ENCODE results near the gene RO60.

DNA sequence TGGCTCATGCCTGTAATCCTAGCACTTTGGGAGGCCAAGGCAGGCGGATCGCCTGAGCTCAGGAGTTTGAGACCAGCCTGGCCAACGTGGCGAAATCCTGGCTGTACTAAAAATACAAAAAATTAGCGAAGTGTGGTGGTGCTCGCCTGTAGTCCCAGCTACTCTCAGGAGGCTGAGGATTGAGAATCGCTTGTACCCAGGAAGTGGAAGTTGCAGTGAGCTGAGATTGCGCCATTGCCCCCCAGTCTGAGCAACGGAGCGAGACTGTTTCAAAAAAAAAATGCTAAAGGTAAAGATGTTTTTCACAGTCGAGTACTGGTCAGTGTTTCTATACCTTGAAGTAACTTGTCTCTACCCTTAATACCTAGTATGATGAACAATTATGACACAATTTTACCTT, 34.7 kb downstream of the RO60 start:
- TF ChIP-seq, protein P1, sequence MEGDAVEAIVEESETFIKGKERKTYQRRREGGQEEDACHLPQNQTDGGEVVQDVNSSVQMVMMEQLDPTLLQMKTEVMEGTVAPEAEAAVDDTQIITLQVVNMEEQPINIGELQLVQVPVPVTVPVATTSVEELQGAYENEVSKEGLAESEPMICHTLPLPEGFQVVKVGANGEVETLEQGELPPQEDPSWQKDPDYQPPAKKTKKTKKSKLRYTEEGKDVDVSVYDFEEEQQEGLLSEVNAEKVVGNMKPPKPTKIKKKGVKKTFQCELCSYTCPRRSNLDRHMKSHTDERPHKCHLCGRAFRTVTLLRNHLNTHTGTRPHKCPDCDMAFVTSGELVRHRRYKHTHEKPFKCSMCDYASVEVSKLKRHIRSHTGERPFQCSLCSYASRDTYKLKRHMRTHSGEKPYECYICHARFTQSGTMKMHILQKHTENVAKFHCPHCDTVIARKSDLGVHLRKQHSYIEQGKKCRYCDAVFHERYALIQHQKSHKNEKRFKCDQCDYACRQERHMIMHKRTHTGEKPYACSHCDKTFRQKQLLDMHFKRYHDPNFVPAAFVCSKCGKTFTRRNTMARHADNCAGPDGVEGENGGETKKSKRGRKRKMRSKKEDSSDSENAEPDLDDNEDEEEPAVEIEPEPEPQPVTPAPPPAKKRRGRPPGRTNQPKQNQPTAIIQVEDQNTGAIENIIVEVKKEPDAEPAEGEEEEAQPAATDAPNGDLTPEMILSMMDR (IDR thresholded peaks at IDR 0.05): no peak
- TF ChIP-seq POLR2A (IDR thresholded peaks at IDR 0.05) (no peak), EP300 (IDR thresholded peaks at IDR 0.05) (no peak), POLR2AphosphoS5 (IDR thresholded peaks at IDR 0.05) (no peak)
